ENCODE results near the gene ARHGEF12.

DNA sequence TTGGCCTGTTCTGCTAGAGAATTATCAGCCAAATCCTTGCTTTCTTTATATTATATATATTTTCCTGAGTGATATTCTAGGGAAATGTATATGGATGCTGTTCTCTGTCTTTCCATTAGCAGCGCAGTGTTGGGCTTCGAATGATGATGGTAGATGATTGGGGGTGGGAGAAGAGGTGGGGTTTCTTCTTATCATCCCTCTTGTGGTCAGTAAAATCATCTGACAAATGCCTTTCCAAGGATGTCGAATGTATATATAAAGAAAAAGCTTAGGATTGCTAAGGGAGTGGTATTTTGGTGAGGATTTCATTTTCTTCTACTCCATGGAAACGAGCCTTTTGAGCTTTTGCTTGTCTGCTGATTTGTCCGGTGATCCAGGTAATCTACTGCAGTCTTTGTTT lies 48.9 kb downstream of the ARHGEF12 start:
- TF ChIP-seq, protein P1, sequence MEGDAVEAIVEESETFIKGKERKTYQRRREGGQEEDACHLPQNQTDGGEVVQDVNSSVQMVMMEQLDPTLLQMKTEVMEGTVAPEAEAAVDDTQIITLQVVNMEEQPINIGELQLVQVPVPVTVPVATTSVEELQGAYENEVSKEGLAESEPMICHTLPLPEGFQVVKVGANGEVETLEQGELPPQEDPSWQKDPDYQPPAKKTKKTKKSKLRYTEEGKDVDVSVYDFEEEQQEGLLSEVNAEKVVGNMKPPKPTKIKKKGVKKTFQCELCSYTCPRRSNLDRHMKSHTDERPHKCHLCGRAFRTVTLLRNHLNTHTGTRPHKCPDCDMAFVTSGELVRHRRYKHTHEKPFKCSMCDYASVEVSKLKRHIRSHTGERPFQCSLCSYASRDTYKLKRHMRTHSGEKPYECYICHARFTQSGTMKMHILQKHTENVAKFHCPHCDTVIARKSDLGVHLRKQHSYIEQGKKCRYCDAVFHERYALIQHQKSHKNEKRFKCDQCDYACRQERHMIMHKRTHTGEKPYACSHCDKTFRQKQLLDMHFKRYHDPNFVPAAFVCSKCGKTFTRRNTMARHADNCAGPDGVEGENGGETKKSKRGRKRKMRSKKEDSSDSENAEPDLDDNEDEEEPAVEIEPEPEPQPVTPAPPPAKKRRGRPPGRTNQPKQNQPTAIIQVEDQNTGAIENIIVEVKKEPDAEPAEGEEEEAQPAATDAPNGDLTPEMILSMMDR (IDR thresholded peaks at IDR 0.05), result no peak
- TF ChIP-seq POLR2A (IDR thresholded peaks at IDR 0.05) (no peak), POLR2AphosphoS5 (IDR thresholded peaks at IDR 0.05) (no peak)
